Activated CD4-positive, alpha-beta memory T cell treated with anti-CD3 and anti-CD28 coated beads, Interleukin-2, amount 10 ng/mL, durations not matched to agents 7 days and 5 days (primary cell): ENCODE results near the gene ADAP2. TPM values are rescaled to one million over a fixed set of nuclear protein-coding genes. Genes with fewer than 3 reads are reported as not detected.
A peak's percentile ranks its signal among the peaks of the same experiment; 100 is the strongest.

Source experiments
- CTCF ChIA-PET: fragments of 350-600 bp; sonication (Branson Sonifier 250); formaldehyde crosslinking; loops from one replicate; lab custom pipeline; 2021; ENCODE audit warnings: antibody characterized with exemption, inconsistent platforms; lab: Charles Lee
- POLR2A ChIA-PET: fragments of 350-600 bp; sonication (Branson Sonifier 250); formaldehyde crosslinking; loops from one replicate; lab custom pipeline; 2021; ENCODE audit warnings: antibody characterized with exemption; lab: Charles Lee
- DNase-seq: peaks from one replicate; pipeline ENCODE4 v3.0.0-alpha.2; 2020
- H3K27ac Mint-ChIP-seq: one replicate; pipeline ENCODE4 v1.8.0; 2021; ENCODE audit warnings: mild to moderate bottlenecking, mixed read lengths
- H3K27me3 Mint-ChIP-seq: one replicate; pipeline ENCODE4 v1.8.0; 2021; ENCODE audit warnings: mixed read lengths
- H3K36me3 Mint-ChIP-seq: one replicate; pipeline ENCODE4 v1.8.0; 2021; ENCODE audit warnings: low read depth, mixed read lengths
- H3K4me1 Mint-ChIP-seq: one replicate; pipeline ENCODE4 v1.8.0; 2021; ENCODE audit warnings: mixed read lengths
- H3K4me3 Mint-ChIP-seq: one replicate; pipeline ENCODE4 v1.8.0; 2021; ENCODE audit warnings: mild to moderate bottlenecking, mixed read lengths
- H3K9me3 Mint-ChIP-seq: one replicate; pipeline ENCODE4 v1.8.0; 2021; ENCODE audit warnings: mixed read lengths
- total RNA-seq, 2 experiments: library from RNA; stranded (reverse); gene quantifications; one replicate each; pipeline ENCODE4 v1.2.3, GENCODE V29; 2021

Gene ADAP2
- total RNA-seq, 2 experiments from 2014 or later: 0.43 to 0.65 TPM

DNA sequence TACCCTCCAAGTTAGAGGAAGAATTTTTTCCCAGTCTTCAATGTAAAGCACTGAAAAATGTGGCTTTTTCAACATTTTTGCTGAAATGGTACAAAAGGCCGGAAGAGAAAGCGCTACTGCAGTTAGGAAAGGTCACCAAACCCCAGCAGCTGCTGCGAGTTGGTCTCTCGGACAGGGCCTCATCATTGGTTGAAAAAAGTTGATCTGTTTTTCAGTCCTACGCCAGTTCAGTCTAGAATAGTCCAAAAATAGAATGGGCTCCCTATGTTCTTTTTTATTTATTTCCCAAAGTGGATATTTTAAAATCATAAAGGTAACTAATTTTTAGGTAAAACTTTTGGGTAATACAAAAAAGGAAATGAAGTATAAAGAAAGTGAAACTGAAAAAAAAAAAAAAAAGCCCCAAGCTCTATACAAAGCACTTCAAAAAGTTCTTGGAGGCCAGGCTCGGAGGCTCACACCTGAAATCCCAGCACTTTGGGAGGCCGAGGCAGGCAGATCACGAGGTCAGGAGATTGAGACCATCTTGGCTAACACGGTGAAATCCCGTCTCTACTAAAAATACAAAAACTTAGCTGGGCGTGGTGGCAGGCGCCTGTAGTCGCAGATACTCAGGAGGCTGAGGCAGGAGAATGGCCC lies 17.4 kb downstream of the ADAP2 start:
- Mint-ChIP-seq H3K9me3 (no peaks in the 10 kb centered on the region), H3K27me3 (peaks cover 1% of the 10 kb centered on the region), H3K27ac (no peak overlapping the region), H3K4me3 (peak overlapping the region; percentile 24), H3K4me1 (peaks cover 18% of the 10 kb centered on the region), H3K36me3 (no peaks in the 10 kb centered on the region)
- peak; percentile 18 for DNase-seq
- POLR2A ChIA-PET: interaction anchor here (0.7 to 1.6 kb wide), 4 partner anchors 12 to 55 kb away, joined by 3 to 4 read pairs (median 4); no protein-coding TSS in a partner anchor
- CTCF ChIA-PET: interaction anchor here (0.5 to 1.2 kb wide), 3 partner anchors 30 to 463 kb away, joined by 3 to 4 read pairs (median 4); partner anchors contain the start of gene RNF135

DNA sequence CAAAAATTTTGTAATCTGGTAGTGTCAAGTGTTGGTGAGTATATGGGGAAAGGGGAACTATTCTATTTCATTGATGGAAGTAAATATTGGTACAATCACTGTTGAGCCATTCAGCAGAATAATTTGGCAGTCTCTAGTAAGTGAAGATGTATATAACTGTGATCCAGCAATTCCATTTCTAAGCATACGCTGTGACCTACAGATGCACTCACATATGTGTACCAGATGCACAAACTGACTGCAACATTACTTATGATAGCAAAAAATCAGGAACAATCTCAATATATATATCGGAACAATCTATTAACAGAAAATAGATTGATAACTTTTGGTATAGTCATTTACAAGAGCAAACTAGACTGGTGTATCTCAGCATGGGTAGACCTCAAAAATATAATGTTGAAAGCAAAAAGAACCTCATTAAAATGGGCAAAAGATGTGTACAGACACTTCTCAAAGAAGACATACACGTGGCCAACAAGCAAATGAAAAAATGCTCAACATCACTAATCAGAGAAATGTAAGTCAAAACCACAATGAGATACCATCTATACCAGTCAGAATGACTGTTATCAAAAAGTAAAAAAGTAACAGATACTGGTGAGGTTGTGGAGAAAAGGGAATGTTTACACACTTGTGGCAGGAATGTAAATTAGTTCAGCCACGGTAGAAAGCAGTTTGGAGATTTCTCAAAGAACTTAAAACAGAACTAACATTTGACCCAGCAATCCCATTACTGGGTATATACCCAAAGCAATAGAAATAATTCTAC lies 20.7 kb downstream of the ADAP2 start:
- Mint-ChIP-seq H3K27ac (no peak overlapping the region), H3K4me3 (no peak overlapping the region), H3K36me3 (no peaks in the 10 kb centered on the region), H3K9me3 (no peaks in the 10 kb centered on the region), H3K4me1 (peaks cover 18% of the 10 kb centered on the region), H3K27me3 (peaks cover 1% of the 10 kb centered on the region)
- ChIA-PET POLR2A (no interaction called here), CTCF (no interaction called here)
- DNase-seq: no peak

GRCh38 chr17:30947796-30948195 lies 26.1 kb downstream of the ADAP2 start:
- Mint-ChIP-seq H3K4me3 (no peak overlapping the region), H3K4me1 (peaks cover under 1% of the 10 kb centered on the region), H3K27ac (no peak overlapping the region), H3K9me3 (no peaks in the 10 kb centered on the region), H3K36me3 (no peaks in the 10 kb centered on the region), H3K27me3 (no peaks in the 10 kb centered on the region)
- ChIA-PET POLR2A (no interaction called here), CTCF (no interaction called here)
- no peak for DNase-seq

DNA sequence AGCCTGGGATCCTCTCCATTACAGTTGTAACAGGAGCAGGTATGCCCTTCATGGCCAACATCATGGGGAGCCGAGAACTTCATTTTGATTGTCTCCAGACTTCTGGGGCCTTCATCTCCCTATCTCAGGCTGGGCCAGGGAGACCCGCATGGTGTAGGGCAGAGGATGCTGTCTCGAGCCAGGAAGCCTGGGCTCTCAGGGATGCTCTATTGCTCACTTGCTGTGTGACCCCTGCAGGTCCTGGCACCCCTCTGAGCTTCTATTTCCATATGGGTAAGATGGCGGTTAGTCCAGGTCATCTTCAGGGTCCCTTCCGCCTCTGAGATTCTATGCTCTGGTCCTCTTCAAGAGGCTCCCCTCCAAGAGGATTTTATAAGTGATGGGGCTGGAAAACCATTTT lies 28.4 kb downstream of the ADAP2 start:
- no peak for DNase-seq
- POLR2A ChIA-PET: no interaction called here
- Mint-ChIP-seq H3K36me3 (no peaks in the 10 kb centered on the region), H3K4me3 (no peak overlapping the region), H3K27ac (no peak overlapping the region), H3K9me3 (no peaks in the 10 kb centered on the region), H3K4me1 (no peaks in the 10 kb centered on the region), H3K27me3 (no peaks in the 10 kb centered on the region)
- CTCF ChIA-PET: no interaction called here

DNA sequence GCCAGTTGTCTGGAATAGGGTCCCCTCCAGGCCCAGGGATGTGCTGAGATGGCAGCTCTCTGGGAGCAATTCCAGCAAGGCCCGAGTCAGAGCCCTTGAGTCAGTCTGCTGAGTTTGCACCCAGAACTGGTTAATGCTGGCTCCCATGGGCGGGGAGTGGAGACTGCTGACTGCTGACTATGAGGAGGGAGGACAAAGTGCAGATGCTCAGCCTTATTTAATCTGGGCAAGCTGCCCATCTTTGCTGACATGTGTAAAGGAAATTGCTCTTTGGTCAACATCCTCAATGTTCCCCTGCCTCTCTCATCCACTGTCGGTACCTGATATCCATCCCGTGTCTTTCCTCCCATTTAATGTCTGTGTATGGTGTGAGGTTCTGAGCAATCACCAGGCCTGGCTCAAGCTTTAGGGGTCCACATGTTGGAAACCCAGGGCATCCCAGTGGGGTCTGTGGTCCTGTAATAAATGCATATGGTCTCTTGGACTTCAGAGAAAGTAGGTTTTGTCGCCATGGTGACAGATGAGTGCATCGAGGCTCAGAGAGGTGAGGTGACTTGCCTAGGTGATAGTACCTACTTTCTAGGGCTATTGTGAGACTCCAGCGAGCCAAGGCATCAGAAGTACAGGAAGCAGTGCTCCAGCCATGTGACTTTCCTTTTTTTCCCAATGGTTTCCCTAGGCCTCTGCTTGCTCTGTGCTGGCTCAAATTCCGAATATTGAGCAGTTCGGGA lies 29.1 kb downstream of the ADAP2 start:
- Mint-ChIP-seq H3K4me3 (no peak overlapping the region), H3K36me3 (no peaks in the 10 kb centered on the region), H3K4me1 (no peaks in the 10 kb centered on the region), H3K27me3 (no peaks in the 10 kb centered on the region), H3K9me3 (no peaks in the 10 kb centered on the region), H3K27ac (no peak overlapping the region)
- ChIA-PET POLR2A (no interaction called here), CTCF (no interaction called here)
- DNase-seq: no peak

- POLR2A ChIA-PET: no interaction called here
- no peaks in the 10 kb centered on the region for H3K4me1 Mint-ChIP-seq
- H3K27ac Mint-ChIP-seq: no peak overlapping the region
- H3K9me3 Mint-ChIP-seq: no peaks in the 10 kb centered on the region
- H3K27me3 Mint-ChIP-seq: no peaks in the 10 kb centered on the region
- no peak overlapping the region for H3K4me3 Mint-ChIP-seq
- no peak for DNase-seq
- CTCF ChIA-PET: no interaction called here
- H3K36me3 Mint-ChIP-seq: no peaks in the 10 kb centered on the region
Measured at GRCh38 chr17:30952638-30953393, 31.1 kb downstream of the ADAP2 start.

DNA sequence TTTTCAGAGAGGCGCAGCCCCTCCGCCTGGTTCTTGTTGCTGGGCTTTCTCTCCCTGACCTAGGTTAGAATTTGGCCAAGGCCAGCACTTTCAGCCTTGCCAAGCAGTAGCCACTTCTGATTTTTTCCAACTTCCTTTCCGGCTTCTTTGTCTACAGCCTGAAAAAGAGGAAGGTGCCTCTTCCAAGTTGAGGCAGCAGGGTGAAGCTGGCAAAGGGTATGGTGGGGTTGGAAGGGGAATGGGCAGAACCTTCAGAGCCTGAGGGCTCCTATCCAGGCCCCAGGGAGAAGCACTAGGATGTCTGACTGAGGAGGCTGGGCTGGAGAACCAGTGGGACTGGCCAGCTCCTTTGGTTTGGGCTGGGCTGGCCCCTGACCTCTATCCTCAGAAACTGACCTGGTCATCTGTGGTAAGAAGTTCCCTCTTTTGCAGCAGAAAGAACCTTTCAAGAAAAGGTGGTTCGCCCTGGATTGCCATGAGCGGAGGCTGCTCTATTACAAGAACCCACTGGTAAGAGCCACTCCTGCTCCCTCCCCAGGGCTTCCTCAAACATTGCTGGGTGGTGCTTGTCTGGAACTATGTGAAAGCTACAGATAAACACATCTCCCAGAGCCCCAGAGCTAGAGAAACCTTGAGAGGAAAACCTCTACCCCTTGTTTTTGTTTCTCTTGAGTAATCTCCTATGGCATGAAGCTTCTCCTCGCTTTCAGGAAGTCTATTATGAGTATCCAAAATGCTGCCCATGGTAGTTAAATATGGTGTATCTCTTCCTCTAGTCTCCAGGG lies 32.5 kb downstream of the ADAP2 start:
- CTCF ChIA-PET: interaction anchor here (1.4 kb wide), 1 partner anchor 9 kb away, joined by 3 read pairs; no protein-coding TSS in a partner anchor
- H3K9me3 Mint-ChIP-seq: no peaks in the 10 kb centered on the region
- H3K36me3 Mint-ChIP-seq: no peaks in the 10 kb centered on the region

GRCh38 chr17:30956764-30957374 lies 35.1 kb downstream of the ADAP2 start:
- ChIA-PET POLR2A (interaction anchor here (0.5 to 1.2 kb wide), 4 partner anchors 12 to 18 kb away, joined by 3 to 4 read pairs (median 3); partner anchors contain the start of gene RNF135), CTCF (no interaction called here)
- no peaks in the 10 kb centered on the region for H3K9me3 Mint-ChIP-seq

More for the DNA sequence above, 32.5 kb downstream of the ADAP2 start:
- H3K27me3 Mint-ChIP-seq: peaks cover 11% of the 10 kb centered on the region
- no peaks in the 10 kb centered on the region for H3K4me1 Mint-ChIP-seq
- DNase-seq: no peak
- H3K27ac Mint-ChIP-seq: no peak overlapping the region
- POLR2A ChIA-PET: interaction anchor here (1.3 kb wide), 1 partner anchor 17 kb away, joined by 3 read pairs; no protein-coding TSS in a partner anchor
- H3K4me3 Mint-ChIP-seq: no peak overlapping the region

GRCh38 chr17:30957741-30958140 lies 36.0 kb downstream of the ADAP2 start:
- peaks cover 10% of the 10 kb centered on the region for H3K4me1 Mint-ChIP-seq
- H3K27ac Mint-ChIP-seq: no peak overlapping the region
- no peak for DNase-seq
- CTCF ChIA-PET: no interaction called here
- no peaks in the 10 kb centered on the region for H3K36me3 Mint-ChIP-seq
- no peaks in the 10 kb centered on the region for H3K9me3 Mint-ChIP-seq
- H3K4me3 Mint-ChIP-seq: no peak overlapping the region
- peaks cover 12% of the 10 kb centered on the region for H3K27me3 Mint-ChIP-seq
- POLR2A ChIA-PET: no interaction called here

More at GRCh38 chr17:30956764-30957374, 35.1 kb downstream of the ADAP2 start:
- DNase-seq: no peak
- peaks cover 12% of the 10 kb centered on the region for H3K27me3 Mint-ChIP-seq
- H3K4me3 Mint-ChIP-seq: no peak overlapping the region
- H3K27ac Mint-ChIP-seq: no peak overlapping the region
- no peaks in the 10 kb centered on the region for H3K36me3 Mint-ChIP-seq
- H3K4me1 Mint-ChIP-seq: peaks cover 9% of the 10 kb centered on the region

- CTCF ChIA-PET: no interaction called here
- no peak for DNase-seq
- H3K4me1 Mint-ChIP-seq: peaks cover 10% of the 10 kb centered on the region
Measured at GRCh38 chr17:30958187-30958586, 36.4 kb downstream of the ADAP2 start.

DNA sequence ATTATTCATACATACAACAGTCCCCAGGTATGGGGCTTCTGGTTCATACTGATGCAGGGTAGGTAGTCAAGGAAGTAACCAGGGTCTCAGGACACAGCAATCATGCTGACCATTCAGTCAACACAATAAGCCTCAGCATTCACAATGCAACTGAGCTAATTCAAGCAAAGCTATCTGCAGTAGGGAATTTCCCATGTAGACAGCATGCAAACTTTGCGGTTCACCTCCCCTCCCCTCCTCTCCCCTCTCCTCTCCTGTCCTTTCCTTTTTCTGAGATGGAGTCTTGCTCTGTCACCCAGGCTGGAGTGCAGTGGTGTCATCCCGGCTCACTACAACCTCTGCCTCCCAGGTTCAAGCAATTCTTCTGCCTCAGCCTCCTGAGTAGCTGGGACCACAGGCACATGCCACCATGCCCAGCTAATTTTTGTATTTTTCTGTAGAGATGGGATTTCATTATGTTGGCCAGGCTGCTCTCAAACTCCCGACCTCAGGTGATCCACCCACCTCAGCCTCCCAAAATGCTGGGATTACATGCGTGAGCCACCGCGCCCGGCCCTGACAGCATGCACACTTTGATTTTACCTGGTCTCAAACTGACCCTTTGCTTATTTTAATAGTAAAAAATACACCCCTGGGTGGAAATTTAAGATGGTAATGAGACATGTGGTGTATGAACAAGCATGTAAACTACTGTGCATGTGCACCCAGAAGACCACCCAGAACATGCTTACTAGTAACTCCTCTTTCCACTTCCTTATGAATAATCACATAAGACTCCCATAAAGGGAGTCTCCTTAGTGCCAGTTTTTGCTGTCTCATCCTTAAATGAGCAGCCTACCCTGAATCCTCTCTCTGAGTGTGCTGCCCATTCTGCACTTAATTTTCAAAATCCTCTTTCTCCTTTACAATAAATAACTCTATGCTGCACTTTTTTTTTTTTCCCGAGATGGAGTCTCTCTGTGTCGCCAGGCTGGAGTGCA lies 39.8 kb downstream of the ADAP2 start:
- Mint-ChIP-seq H3K4me1 (peaks cover 10% of the 10 kb centered on the region), H3K4me3 (no peak overlapping the region), H3K9me3 (no peaks in the 10 kb centered on the region), H3K36me3 (no peaks in the 10 kb centered on the region), H3K27me3 (peaks cover 13% of the 10 kb centered on the region), H3K27ac (no peak overlapping the region)
- ChIA-PET CTCF (no interaction called here), POLR2A (interaction anchor here (0.8 kb wide), 1 partner anchor 9 kb away, joined by 3 read pairs; no protein-coding TSS in a partner anchor)
- peak; percentile 35 for DNase-seq

More at GRCh38 chr17:30958187-30958586, 36.4 kb downstream of the ADAP2 start:
- POLR2A ChIA-PET: no interaction called here
- Mint-ChIP-seq H3K9me3 (no peaks in the 10 kb centered on the region), H3K27me3 (peaks cover 12% of the 10 kb centered on the region), H3K4me3 (no peak overlapping the region), H3K27ac (no peak overlapping the region), H3K36me3 (no peaks in the 10 kb centered on the region)
